Gastrocnemius medialis (tissue), 4 donors: ENCODE measurements around the gene MOB3B. TPM values are rescaled to one million over a fixed set of nuclear protein-coding genes. Genes with fewer than 3 reads are reported as not detected.
"Not testable (repeated sequence)": the region's sequence is repeated elsewhere in the genome, so short reads cannot be mapped to it uniquely, and the experiment has no call there.

ENCODE experiments used
- ATAC-seq, 2 donors: fragments of 150-250 bp; one replicate each; pipeline ENCODE4 v1.9.1; 2016
- DNase-seq, 2 donors: peaks; one replicate each; pipeline ENCODE4 v3.0.0-alpha.2; 2019
- H3K27ac ChIP-seq, 4 donors: fragments of 200-600 bp; sonication (generic); 1 replicate in 1 of 4; 2 replicates in 3 of 4; pipeline ENCODE4 v1.5.1; 2016 to 2018; ENCODE audit warnings: mild to moderate bottlenecking in 2 of 4, moderate library complexity in 1 of 4
- H3K27me3 ChIP-seq, 3 donors: fragments of 200-600 bp; sonication (generic) in 2 of 3; 1 replicate in 1 of 3; 2 replicates in 2 of 3; pipeline versions ENCODE4 v1.5.1 to v1.6.0; 2016 to 2019; ENCODE audit warnings: mild to moderate bottlenecking in 1 of 3, moderate library complexity in 1 of 3
- H3K36me3 ChIP-seq, 2 donors: fragments of 200-600 bp; sonication (generic) in 1 of 2; one replicate each; pipeline ENCODE4 v1.5.1; 2017 to 2018
- H3K4me1 ChIP-seq, 2 donors: fragments of 200-600 bp; sonication (generic) in 1 of 2; one replicate each; pipeline ENCODE4 v1.5.1; 2016 to 2017; ENCODE audit warnings: mild to moderate bottlenecking in 2 of 2
- H3K4me3 ChIP-seq, 4 donors: fragments of 200-600 bp; sonication (generic) in 3 of 4; 1 replicate in 1 of 4; 2 replicates in 3 of 4; pipeline ENCODE4 v1.5.1; 2016 to 2019; ENCODE audit warnings: mild to moderate bottlenecking in 2 of 4
- H3K9me3 ChIP-seq, 3 donors: fragments of 200-600 bp; sonication (generic) in 2 of 3; 1 replicate in 1 of 3; 2 replicates in 2 of 3; pipeline ENCODE4 v1.5.1; 2016 to 2019
- POLR2A ChIP-seq, 2 donors: fragments of 450-650 bp; IDR thresholded peaks; one replicate each; pipeline ENCODE4 v1.6.1; 2017; ENCODE audit warnings: antibody characterized with exemption in 2 of 2, mild to moderate bottlenecking in 2 of 2, moderate library complexity in 2 of 2
- in situ Hi-C, 4 donors: fragments of 200-750 bp; cut with MboI; loops; one replicate each; pipeline versions ENCODE4 v1.15.0 to v1.8.0; 2017; ENCODE audit warnings: low sequenced_read_pairs in 4 of 4
- intact Hi-C: fragments of 100-400 bp; cut with DNase I; formaldehyde crosslinking; loops from one replicate; pipeline ENCODE4 v1.15.1; 2023; ENCODE audit warnings: low total_unique reads
- total RNA-seq, 4 donors: library from RNA; depleted of rRNA; stranded (reverse); fragments of >200 nt; gene quantifications; one replicate each; pipeline versions ENCODE4 v1.1.0 to v1.2.3, GENCODE V29; 2016
- TF ChIP-seq, protein P1 (sequence below), 5 experiments: fragments of 450-650 bp in 3 of 5; fragments of 200-600 bp in 2 of 5; sonication (generic) in 2 of 5; IDR thresholded peaks in 4 of 5; conservative IDR thresholded peaks in 1 of 5; 1 replicate in 4 of 5; 2 replicates in 1 of 5; pipeline ENCODE4 v1.5.1; 2016 to 2019; ENCODE audit warnings: antibody characterized with exemption in 5 of 5, mild to moderate bottlenecking in 3 of 5, moderate library complexity in 3 of 5

MOB3B gene
- total RNA-seq, 4 donors from 2014 or later, result 3.4 to 16.3 (median 12.7) TPM

DNA sequence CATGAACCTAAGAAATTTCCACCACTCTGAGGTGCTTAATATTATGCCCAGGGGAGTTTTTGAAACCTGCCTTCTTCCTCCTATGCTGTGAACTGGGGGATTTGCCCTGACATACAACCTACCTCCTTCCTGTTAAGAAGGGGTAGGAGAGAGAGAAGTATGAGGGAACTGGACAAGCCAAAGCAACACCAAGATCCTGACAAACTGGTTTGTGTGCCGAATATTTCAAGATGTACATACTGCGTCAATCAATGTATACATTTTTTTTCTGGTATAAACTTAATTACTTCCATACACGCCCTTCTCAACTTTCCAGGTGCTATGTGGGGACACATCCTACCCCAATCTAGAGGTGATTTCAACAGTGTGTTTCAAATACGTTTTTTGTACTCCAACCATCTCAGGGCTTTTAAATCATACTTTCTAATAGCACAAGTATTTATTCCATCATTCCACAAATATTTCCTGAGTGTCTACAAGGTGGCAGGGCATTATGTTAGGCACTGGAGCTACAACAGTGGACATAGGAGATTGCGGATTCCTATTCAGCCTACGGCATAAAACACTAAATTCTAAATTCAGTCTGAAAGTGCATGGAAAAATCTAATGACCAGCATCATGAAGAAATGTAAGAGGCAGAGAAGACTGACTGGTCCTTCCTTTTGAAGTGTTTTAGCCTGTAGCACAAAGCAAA is 75.6 kb downstream of the MOB3B start:
- intact Hi-C loops, result no loop called here

DNA sequence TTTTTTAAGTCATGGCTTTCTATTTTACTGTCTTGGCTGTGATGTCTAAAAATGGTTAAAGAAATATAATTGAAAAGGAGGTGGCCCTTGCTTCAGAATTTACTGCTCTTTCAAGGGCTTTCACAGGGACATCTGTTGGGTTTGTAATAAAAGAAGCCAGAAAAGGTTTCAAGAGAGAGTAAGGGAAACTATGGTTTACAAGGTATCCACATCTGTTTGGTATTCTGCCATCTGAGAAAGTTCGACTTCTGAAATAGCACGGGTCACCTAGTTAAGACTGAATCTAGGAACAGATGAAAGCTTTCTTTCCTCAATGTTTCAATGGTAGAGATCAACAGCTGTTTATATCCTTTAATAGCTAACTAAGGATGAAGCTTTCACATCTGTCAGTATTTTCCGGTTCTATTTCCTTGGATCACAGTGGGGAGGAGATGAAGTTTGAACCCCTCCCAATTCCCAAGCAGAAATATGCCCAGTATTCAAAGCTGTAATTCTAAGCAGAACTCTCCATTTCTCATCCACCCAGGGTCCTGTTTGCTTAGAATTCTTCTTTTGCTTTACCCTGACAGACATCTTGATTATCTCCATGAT is 78.3 kb downstream of the MOB3B start:
- Histone ChIP-seq H3K27ac (no peak overlapping the region), H3K4me1 (peaks cover 0 to under 1% of the 10 kb centered on the region in 2 donors), H3K4me3 (no peak overlapping the region), H3K9me3 (no peaks in the 10 kb centered on the region), H3K27me3 (no peaks in the 10 kb centered on the region), H3K36me3 (peaks cover 3 to 9% of the 10 kb centered on the region in 2 donors)
- ATAC-seq (no peak), DNase-seq (no peak)
- TF ChIP-seq POLR2A (IDR thresholded peaks at IDR 0.05), result no peak
- TF ChIP-seq, protein P1, sequence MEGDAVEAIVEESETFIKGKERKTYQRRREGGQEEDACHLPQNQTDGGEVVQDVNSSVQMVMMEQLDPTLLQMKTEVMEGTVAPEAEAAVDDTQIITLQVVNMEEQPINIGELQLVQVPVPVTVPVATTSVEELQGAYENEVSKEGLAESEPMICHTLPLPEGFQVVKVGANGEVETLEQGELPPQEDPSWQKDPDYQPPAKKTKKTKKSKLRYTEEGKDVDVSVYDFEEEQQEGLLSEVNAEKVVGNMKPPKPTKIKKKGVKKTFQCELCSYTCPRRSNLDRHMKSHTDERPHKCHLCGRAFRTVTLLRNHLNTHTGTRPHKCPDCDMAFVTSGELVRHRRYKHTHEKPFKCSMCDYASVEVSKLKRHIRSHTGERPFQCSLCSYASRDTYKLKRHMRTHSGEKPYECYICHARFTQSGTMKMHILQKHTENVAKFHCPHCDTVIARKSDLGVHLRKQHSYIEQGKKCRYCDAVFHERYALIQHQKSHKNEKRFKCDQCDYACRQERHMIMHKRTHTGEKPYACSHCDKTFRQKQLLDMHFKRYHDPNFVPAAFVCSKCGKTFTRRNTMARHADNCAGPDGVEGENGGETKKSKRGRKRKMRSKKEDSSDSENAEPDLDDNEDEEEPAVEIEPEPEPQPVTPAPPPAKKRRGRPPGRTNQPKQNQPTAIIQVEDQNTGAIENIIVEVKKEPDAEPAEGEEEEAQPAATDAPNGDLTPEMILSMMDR (IDR thresholded peaks at IDR 0.05 in 4 of 5, conservative IDR thresholded peaks at IDR 0.05 in 1 of 5), result no peak
- in situ Hi-C loops (loop anchor here in 1 of 4 donors (25.0 kb wide), 1 partner anchor 111 kb away; the partner anchor contains the start of gene C9orf72), intact Hi-C loops (no loop called here)

More for the DNA sequence above, 75.6 kb downstream of the MOB3B start:
- no peak overlapping the region for H3K4me3 ChIP-seq
- H3K27ac ChIP-seq, result no peak overlapping the region
- peaks cover 10 to 21% of the 10 kb centered on the region in 2 donors for H3K4me1 ChIP-seq
- DNase-seq (no peak), ATAC-seq (no peak)
- peaks cover 3 to 9% of the 10 kb centered on the region in 2 donors for H3K36me3 ChIP-seq
- in situ Hi-C loops, result loop anchor here in 1 of 4 donors (25.0 kb wide), 1 partner anchor 108 kb away; the partner anchor contains the start of gene C9orf72
- H3K9me3 ChIP-seq, result no peaks in the 10 kb centered on the region
- TF ChIP-seq, protein P1 (IDR thresholded peaks at IDR 0.05 in 4 of 5, conservative IDR thresholded peaks at IDR 0.05 in 1 of 5), result no peak
- TF ChIP-seq POLR2A (IDR thresholded peaks at IDR 0.05), result no peak
- H3K27me3 ChIP-seq, result no peaks in the 10 kb centered on the region

DNA sequence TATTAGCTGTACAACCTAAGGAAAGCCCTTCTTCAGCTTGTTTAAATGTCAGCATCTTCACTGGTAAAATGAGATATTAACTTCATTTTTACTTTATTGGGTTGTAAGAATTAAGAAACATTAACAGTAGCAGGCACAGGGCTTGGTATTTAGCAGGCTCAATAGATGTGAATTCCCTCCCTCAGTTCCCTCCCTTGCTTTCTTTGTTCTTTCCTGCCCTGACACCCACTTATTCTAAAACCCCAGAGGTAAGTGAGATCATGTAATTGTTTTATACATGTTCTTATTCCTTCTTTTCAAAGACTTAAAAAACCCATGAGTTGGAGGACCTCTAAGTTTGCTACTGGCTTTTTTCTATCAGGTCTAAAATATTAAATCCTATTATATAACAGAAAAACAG is 78.9 kb downstream of the MOB3B start:
- TF ChIP-seq, protein P1 (IDR thresholded peaks at IDR 0.05 in 4 of 5, conservative IDR thresholded peaks at IDR 0.05 in 1 of 5), result no peak
- TF ChIP-seq POLR2A (IDR thresholded peaks at IDR 0.05), result no peak
- no peak for DNase-seq
- in situ Hi-C loops, result loop anchor here in 1 of 4 donors (25.0 kb wide), 1 partner anchor 112 kb away; the partner anchor contains the start of gene C9orf72

DNA sequence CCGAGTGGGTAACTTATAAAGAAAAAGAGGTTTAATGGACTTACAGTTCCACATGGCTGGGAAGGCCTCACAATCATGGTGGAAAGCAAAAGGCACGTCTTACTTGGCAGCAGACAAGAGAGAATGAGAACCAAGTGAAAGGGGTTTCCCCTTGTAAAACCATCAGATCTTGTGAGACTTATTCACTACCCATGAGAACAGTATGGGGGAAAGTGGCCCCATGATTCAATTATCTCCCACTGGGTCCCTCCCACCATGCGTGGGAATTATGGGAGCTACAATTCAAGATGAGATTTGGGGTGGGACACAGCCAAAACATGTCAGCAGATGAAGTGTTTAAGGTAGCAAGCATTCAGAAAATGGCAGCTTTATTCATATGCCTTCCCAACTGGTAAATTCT is 81.3 kb downstream of the MOB3B start:
- H3K9me3 ChIP-seq, H3K36me3 ChIP-seq, H3K4me1 ChIP-seq, DNase-seq, ATAC-seq, H3K4me3 ChIP-seq, H3K27me3 ChIP-seq, H3K27ac ChIP-seq, intact Hi-C loops: not testable (repeated sequence)
- in situ Hi-C loops, result loop anchor here in 1 of 4 donors (10.0 kb wide), 1 partner anchor 64 kb away; no protein-coding TSS in a partner anchor

More for the DNA sequence above, 78.9 kb downstream of the MOB3B start:
- Histone ChIP-seq H3K27ac (no peak overlapping the region), H3K9me3 (no peaks in the 10 kb centered on the region), H3K27me3 (no peaks in the 10 kb centered on the region), H3K36me3 (peaks cover 3 to 9% of the 10 kb centered on the region in 2 donors), H3K4me1 (no peaks in the 10 kb centered on the region), H3K4me3 (no peak overlapping the region)
- ATAC-seq, result no peak
- intact Hi-C loops, result no loop called here

DNA sequence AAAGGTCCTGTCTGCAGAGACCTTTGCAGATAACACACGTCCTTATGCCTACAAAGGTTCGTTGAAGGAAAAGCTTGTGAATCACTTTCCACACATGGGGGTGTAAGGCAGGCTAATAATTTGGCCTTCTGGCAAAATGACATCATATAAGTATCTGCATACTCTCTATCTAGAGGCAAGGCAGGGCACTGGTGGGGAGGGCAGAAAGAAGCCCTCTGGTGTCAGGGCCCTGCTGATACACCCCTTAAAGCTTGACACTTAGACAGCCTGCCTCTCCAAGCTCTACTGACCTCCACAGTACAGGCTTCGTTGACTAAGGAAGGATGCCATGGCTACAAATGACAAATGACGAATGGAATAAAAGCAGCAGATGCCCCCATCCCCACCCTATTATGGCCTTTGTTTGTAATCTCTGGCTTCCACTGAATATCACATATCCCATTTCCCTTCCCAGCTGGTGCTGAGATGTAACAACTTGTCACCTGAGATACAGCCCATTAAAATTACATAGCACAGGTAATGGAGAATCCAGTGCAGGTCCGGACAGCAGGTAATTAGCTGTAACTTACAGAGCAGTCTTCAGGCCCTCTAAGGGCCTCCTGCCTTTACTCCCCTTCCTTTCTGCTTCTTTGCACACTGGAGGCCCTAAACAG is 82.5 kb downstream of the MOB3B start:
- no peaks in the 10 kb centered on the region for H3K27me3 ChIP-seq
- no peaks in the 10 kb centered on the region for H3K36me3 ChIP-seq
- intact Hi-C loops (no loop called here), in situ Hi-C loops (loop anchor here in 1 of 4 donors (10.0 kb wide), 1 partner anchor 62 kb away; no protein-coding TSS in a partner anchor)
- no peak overlapping the region for H3K4me3 ChIP-seq
- no peaks in the 10 kb centered on the region for H3K4me1 ChIP-seq
- TF ChIP-seq, protein P1 (IDR thresholded peaks at IDR 0.05 in 4 of 5, conservative IDR thresholded peaks at IDR 0.05 in 1 of 5), result no peak
- no peak for TF ChIP-seq POLR2A (IDR thresholded peaks at IDR 0.05)
- H3K27ac ChIP-seq, result no peak overlapping the region
- DNase-seq, result no peak
- ATAC-seq, result no peak
- H3K9me3 ChIP-seq, result no peaks in the 10 kb centered on the region
